HG03521 (cell line): ENCODE measurements around the gene RNF141.

Experiments
- ATAC-seq: cut with Tn5 transposase; IDR thresholded peaks from one replicate; pipeline ENCODE4 v1.9.1; 2021; ENCODE audit warnings: mild to moderate bottlenecking, moderate library complexity; ENCODE audit not compliant: unreplicated experiment

Gene RNF141

DNA sequence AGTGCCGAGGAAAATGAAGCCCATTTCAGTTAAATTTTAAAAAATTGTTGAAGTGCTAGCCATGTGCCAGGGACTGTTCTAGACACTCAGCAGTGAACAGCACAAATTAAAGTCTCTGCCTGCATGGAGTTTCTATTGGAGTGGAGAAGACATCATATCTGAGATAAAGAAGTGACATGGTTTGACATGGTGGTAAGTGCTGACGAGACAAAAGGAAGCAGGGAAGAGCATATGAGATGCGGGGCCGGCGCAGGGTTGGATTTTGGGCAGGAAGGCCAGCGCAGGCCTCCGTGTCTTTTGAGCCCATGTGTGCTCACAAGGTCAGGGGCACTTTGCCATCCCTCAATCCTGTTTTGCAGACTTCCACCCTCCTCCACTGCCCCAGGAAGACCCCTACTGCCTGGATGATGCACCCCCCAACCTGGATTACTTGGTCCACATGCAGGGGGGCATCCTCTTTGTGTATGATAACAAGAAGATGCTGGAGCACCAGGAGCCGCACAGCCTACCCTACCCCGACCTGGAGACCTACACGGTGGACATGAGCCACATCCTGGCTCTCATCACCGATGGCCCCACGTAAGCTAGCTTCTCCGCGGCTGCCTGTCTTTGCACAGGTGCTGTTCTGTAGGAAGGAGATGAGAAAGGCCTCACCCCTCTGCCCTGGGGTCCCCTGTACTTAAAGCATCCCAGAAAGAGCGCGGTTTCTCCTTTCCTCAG, 56.4 kb downstream of the RNF141 start:
- ATAC-seq: no peak

DNA sequence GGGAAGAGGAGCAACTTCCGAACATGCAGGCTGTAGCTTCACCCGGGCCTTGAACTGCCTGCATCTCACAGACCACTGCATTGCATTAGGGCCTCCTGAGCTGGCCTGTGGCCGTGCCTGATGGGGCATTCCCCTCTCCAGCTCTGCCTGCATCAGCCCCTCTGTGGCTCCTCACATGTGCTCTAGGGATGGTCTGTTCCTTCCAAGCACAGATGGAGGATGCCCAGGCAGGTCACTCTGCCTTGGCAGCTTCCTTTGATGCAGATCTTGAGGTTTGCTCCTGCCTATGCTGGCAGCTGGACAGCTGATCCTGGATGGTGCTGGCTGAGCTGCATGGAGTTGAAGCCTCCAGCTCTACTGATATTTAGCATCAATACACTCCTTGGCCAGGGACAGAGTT, 57.4 kb downstream of the RNF141 start:
- ATAC-seq: no peak

DNA sequence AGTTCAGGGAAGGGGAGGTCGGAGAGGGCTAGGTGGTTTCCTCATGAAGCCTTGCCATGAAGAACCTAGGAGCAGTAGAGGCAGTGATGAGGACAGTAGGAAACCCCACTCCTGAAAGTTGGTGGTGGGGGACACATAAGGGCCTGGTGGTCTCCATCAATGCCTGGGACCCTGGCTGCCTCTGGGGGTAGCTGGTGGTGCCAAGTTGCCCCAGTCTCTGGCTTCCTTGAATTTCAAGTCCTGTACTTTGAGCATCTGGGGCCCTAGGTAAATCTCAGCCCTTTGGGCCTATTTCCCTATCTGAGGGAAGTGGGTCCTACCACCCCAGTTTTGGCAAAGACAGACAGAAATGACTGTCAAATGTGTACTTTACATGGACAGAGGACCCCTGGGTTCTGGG, 57.8 kb downstream of the RNF141 start:
- ATAC-seq: no peak

DNA sequence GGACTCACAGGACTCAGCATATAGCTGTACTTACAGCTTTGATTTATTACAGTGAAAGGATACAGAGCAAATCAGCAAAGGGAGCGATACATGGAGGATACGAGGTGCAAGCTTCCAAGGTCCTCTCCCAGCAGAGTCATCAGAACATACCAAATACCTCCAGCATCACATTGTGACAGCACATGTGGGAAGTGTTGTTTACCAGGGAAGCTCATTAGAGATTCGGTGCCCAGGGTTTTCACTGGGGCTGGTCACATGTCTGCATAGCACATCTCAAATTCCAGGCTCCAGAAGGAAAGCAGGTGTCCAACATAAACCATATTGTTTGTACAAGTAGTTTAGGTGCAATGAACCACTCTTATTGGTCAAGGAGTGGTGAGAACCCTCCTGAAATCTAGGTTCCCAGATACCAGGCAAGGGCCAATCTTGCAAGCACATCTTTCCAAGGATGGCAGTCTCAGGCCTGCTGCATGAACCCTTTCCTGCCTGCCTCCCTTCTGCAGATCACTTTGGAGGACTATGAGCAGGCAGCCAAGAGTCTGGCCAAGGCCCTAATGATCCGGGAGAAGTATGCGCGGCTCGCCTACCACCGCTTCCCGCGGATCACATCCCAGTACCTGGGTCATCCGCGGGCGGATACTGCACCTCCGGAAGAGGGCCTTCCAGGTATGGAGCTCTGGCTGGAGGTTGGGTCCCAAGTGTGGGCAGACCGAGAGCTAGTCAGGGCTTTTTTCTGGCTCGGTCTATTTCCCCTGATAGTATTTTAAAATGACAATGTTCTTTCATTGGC, 59.2 kb downstream of the RNF141 start:
- no peak for ATAC-seq

DNA sequence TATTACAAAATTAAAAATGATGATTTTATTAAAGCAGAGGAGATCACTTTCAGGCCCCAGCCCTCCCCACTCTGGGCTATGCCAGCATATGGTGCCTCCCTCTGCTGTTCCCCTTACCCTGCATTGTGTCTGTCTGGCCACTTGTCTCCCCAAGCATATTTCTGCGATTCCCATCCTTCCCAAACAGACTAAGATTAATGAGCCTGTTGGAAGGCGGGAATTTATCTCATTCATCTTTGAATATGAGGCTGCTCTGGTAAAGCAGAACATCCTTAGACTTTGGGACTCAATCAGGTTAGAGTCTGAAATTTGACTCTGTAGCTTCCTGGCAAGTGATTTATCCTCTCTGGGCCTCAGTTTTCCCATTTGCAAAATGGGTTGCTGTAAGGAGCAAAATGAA, 60.2 kb downstream of the RNF141 start:
- no peak for ATAC-seq

DNA sequence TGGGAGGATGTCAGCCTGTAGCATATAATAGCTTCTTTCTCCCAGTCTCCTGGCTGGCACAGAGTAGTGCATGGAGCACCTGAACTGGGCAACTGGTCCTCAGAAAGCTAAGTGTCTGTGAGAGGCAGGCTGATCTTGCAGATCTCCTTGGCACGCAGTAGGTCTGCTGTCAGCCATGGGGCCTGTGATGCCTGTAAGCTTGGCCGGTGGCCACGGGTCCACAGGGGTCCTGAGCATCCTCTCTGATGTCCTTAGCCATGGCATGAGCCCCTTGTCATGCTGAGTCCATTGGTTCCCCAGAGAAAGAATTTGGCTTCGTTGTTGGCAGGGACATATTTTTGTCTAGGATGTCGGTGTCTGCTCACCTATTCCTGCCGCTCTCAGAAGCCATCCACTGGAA, 61.0 kb downstream of the RNF141 start:
- ATAC-seq: no peak

DNA sequence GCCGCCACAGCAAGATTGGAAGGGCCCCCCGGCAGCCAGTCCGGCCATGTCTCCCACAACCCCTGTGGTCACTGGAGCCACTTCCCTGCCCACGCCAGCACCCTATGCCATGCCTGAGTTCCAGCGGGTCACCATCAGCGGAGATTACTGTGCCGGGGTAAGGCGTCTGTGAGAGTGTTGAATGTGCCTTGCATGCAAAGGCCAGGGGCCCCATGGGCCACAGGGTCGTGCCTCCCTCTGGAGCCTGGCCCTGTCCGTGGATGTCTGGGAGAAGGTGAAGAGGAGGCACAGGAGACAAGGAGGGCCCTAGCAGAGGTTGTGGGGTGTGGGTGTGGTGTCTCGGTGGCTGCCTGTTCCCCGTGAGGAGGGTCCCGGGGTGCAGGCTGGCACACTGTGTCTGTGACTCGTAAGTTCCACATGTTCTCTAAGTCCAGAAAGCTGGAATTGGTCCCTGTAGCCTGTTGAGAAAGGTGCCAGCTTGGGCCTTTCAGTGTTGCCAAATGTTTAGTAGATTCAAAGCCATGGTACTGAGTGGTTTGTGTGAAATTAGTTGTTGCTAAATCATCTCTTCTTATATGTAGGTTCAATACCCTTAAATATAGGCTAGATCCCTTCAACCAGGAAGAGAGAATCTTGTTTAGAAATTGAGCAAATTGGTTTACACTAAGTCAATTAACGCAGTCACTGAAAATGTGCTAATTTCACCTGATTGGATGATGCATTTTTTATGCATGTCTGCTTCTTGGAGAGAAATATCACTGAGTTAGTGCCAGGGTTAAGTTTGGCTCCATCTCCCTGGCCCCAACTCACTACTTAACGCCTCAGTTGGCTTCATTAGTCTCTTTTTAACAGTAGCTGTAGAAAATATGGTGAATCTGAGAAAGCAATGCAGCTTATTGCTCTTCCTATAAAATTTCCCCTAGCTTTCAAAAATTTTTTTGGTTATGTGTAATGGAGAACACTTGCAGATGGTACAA, 62.1 kb downstream of the RNF141 start:
- ATAC-seq: no peak

DNA sequence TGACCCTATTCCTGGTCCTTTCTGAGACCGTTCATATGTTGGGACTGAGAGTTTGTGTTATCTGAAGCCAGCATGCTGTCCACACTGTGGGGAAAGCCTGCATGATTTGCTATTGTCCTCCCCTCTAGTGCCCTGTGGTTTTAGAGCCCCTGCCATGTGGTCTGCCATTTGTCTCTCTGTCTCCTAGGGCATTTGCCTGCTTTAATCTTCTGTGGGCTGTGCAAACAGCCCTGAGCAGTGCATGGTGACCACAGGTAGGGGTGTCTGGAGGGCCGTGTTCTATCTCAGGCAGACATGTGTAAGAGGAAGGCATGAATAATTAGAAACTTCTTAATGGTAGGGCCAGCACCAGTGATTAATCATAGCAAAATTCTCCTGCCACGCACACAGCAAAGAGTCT, 62.9 kb downstream of the RNF141 start:
- no peak for ATAC-seq

DNA sequence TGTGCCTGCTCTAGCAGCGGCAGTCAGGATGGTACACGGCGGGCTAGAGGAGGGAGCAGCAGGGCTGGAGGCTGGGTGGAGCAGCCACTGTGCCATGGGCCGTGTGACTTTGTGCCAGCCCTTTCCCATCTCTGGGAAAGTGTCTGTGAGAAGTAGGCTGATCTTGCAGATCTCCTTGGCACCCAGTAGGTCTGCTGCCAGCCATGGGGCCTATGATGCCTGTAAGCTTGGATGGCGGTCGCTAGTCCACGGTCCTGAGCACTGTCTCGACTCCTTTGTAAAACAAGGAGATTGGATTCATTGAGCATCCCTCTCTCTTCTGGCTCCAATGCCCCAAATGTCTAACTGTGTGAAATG, 63.3 kb downstream of the RNF141 start:
- no peak for ATAC-seq

DNA sequence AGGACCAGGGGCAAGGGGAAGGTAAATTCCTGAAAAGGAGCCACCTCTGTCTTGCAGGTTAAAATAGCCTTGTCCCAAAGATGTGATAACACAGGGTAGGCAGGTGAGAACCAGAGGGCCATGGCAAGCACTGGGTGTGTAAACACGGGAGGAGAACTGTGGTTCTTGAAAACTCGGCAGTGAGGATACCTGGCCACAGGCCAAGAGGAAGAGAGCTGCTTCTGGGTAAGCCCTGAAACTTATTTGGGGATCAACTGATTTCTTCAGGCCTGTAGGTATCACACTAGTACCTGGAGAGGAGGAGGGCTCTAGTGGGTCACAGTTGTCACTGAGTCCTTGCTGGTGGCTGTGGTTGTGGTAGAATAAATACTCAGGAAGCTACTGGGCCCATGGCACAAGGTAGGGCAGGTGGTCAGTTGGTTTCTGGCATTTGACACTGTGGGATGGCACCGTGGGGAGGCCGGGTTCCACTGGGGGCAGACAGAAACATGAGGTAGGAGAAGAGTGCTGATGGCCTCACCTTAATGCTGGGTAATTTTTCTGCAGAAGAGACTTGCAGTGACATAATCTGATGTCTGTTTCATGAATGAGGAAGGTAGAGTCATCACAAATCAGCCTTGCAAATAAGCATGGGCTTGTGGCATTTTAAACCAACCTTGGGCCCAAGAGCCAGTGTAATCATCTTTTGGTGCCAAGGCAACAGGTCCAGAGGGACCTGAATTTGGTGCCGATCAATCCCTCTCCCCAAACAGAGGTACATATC, 63.9 kb downstream of the RNF141 start:
- ATAC-seq: no peak

DNA sequence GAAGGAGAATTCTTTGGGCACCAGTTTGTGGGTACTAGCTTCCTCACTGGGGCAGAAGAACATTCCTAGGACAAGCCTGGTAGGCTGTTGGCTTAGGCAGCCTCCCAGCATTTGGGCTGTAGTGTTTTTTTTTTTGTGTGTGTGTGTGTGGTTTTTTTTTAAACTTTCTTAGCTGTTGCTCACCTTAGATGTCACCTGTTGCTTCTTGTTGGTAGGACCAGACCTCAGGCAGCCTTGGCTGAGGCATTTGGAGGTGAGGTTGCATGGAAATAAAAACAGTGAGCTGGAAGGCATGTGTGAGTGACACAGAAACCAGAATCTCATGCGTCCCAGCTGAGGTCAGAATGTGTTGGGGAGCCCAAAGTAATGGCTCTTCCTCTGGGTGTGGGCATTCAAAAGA, 64.6 kb downstream of the RNF141 start:
- ATAC-seq: no peak

DNA sequence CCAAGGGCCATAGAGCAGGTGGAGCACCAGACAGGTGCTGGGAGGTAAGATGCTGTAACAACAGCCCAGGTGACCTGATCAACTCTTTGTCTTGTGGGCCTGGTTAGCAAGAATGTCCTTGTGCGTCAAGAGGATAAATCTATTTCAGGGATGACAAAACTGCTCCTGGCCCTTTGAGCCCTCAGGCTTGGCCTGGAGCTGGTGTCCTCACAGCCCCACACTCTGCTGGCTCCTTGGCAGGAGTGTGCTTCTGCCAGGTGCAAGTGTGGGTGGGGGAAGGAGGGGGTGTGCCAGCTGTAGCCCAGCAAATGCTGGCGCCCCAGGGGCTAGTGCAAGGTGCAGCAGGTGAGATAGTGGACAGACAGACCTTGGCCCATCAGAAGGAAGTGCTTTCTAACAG, 66.4 kb downstream of the RNF141 start:
- ATAC-seq: no peak

DNA sequence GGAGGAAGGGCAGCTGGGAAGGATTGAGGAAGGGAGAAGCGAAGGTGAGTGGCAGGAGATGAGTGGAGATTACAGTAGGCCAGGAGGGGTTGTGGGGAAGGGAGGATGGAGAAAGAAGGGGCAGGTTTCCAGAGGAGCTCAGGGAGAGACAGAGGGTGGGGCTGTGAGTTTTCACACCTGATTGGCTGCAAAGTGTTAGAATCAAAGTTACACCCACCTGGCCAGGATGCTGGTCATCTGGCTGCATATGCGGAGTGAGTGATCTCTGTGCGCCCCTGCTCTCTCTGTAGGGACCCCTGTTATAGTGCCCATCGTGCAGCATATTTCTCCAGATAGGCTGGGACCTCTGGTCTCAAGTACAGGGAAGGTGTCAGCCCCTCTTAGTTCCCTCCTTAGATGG, 67.6 kb downstream of the RNF141 start:
- ATAC-seq: no peak

DNA sequence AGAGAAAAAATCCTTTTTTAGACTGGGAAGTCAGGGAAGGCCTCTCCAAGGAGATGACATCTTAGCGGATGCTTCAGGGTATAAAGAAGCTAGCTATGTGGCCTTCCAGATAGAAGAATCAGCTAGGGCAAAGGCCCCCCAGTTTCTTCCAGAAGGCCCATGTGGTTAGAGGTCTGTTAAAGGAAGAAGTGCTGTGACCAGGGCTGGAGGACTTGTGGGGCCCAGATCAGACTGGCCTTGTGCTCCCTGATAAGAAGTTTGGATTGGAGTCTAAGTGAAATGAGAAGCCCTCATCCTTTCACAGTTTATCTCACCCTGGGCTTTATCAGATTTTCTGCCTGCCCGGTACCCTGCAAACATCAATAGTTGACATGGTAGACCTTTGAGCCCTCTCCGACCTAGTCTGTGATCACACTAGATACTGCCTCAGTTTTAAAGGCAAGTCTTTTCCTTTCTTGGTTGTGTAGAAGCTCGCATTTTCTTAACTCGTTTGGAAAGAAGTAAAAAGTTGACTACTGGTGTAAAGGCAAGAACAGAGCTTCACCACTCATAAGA, 78.2 kb downstream of the RNF141 start:
- ATAC-seq: no peak
